Activated T-helper 1 cell treated with anti-CD3 and anti-CD28 coated beads, Interleukin-12 subunit alpha, Interleukin-12 subunit beta, Interleukin-2, Interleukin-4 antibody, amounts not matched to agents 30 ng/mL and 10 ng/mL and 1 ng/mL, durations not matched to agents 14 hours and 24 hours and 36 hours (primary cell): ENCODE data around the gene PRR14L. TPM values are rescaled to one million over a fixed set of nuclear protein-coding genes. Genes with fewer than 3 reads are reported as not detected.
A peak's percentile ranks its signal among the peaks of the same experiment; 100 is the strongest.
"Not testable (repeated sequence)": the region's sequence is repeated elsewhere in the genome, so short reads cannot be mapped to it uniquely, and the experiment has no call there.

Source experiments
- DNase-seq: peaks from one replicate; pipeline ENCODE4 v3.0.0; 2021; ENCODE audit warnings: low spot score
- H3K27ac Mint-ChIP-seq: one replicate; pipeline ENCODE4 v1.8.0; 2021; ENCODE audit warnings: mild to moderate bottlenecking, mixed read lengths
- H3K27me3 Mint-ChIP-seq: one replicate; pipeline ENCODE4 v1.8.0; 2022; ENCODE audit warnings: mild to moderate bottlenecking, moderate library complexity, mixed read lengths; ENCODE audit not compliant: insufficient read depth
- H3K36me3 Mint-ChIP-seq: one replicate; pipeline ENCODE4 v1.8.0; 2021; ENCODE audit warnings: low read depth, mixed read lengths
- H3K4me1 Mint-ChIP-seq: one replicate; pipeline ENCODE4 v1.8.0; 2021; ENCODE audit warnings: low read depth, mixed read lengths
- H3K4me3 Mint-ChIP-seq: one replicate; pipeline ENCODE4 v1.8.0; 2021; ENCODE audit warnings: mild to moderate bottlenecking, moderate library complexity, mixed read lengths
- H3K9me3 Mint-ChIP-seq: one replicate; pipeline ENCODE4 v1.8.0; 2021; ENCODE audit warnings: mixed read lengths
- intact Hi-C: fragments of 100-400 bp; cut with micrococcal nuclease; formaldehyde crosslinking; loops from one replicate; pipeline ENCODE4 v1.15.1; 2024
- total RNA-seq: library from RNA; stranded (reverse); gene quantifications from 2 replicates; pipeline ENCODE4 v1.2.3, GENCODE V29; 2022

The PRR14L gene
- total RNA-seq, result 65.2 and 69.6 TPM in 2 replicates

GRCh38 chr22:31749636-31750364 lies at the start of gene PRR14L:
PRR14L (minus strand) TSS chr22:31750132; CDS start chr22:31738860, 11,272 bp downstream.
- peak within 1 kb of the TSS; percentile 87 for H3K4me3 Mint-ChIP-seq
- no peaks in the 10 kb centered on the region for H3K9me3 Mint-ChIP-seq
- no peaks in the 10 kb centered on the region for H3K27me3 Mint-ChIP-seq
- DNase-seq, result peak; percentile 98
- H3K36me3 Mint-ChIP-seq, result peaks cover 7% of the 10 kb centered on the region
- peaks cover 49% of the 10 kb centered on the region for H3K4me1 Mint-ChIP-seq
- H3K27ac Mint-ChIP-seq, result peak within 1 kb of the TSS; percentile 97
- intact Hi-C loops, result loop anchor here (1.0 to 5.0 kb wide), 11 partner anchors 57 to 1157 kb away; partner anchors contain the start of genes DRG1, FBXO7, LIMK2 and PATZ1

DNA sequence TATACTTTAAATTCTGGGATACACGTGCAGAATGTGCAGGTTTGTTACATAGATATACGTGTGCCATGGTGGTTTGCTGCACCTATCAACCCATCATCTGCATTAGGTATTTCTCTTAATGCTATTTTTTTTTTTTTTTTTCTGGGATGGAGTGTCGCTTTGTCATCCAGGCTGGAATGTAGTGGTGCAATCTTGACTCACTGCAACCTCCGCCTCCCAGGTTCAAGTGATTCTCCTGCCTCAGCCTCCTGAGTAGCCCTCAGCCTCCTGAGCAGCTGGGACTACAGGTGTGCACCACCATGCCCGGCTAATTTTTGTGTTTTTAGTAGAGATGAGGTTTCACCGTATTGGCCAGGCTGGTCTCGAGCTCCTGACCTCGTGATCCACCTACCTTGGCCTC lies 49.4 kb upstream of the PRR14L start:
- H3K9me3 Mint-ChIP-seq, intact Hi-C loops, H3K4me1 Mint-ChIP-seq, H3K27me3 Mint-ChIP-seq, DNase-seq, H3K27ac Mint-ChIP-seq, H3K4me3 Mint-ChIP-seq: not testable (repeated sequence)
- H3K36me3 Mint-ChIP-seq, result peaks cover 23% of the 10 kb centered on the region

- DNase-seq, result no peak
- H3K4me3 Mint-ChIP-seq, result no peak overlapping the region
These were observed 40.3 kb upstream of the PRR14L start for GRCh38 chr22:31790240-31790639.

DNA sequence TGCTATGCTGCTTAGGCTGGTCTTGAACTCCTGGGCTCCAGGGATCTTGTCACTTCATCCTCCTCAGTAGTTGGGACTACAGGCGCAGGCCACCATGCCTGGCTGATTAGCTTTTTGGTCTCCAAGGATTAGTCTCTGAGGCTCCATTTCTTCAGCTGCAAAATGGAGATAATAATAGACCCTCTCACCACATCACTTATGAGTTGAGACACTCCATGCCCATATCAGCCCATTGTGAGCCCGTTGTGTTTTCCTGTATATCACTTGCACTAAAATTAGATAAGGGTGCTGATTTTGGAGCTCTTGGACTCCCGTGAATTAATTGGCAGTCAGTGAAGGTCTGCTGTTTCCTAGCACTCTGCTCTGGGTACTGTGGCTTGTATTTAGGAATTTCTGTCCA lies 39.9 kb upstream of the PRR14L start:
- Mint-ChIP-seq H3K27ac (no peak overlapping the region), H3K9me3 (no peaks in the 10 kb centered on the region), H3K27me3 (no peaks in the 10 kb centered on the region), H3K4me3 (no peak overlapping the region), H3K36me3 (peaks cover 12% of the 10 kb centered on the region), H3K4me1 (peaks cover 6% of the 10 kb centered on the region)
- intact Hi-C loops, result no loop called here
- DNase-seq, result no peak

More at GRCh38 chr22:31790240-31790639, 40.3 kb upstream of the PRR14L start:
- H3K4me1 Mint-ChIP-seq, result peaks cover 6% of the 10 kb centered on the region
- H3K27ac Mint-ChIP-seq, result no peak overlapping the region
- peaks cover 9% of the 10 kb centered on the region for H3K36me3 Mint-ChIP-seq
- no peaks in the 10 kb centered on the region for H3K9me3 Mint-ChIP-seq
- no peaks in the 10 kb centered on the region for H3K27me3 Mint-ChIP-seq
- intact Hi-C loops, result no loop called here

DNA sequence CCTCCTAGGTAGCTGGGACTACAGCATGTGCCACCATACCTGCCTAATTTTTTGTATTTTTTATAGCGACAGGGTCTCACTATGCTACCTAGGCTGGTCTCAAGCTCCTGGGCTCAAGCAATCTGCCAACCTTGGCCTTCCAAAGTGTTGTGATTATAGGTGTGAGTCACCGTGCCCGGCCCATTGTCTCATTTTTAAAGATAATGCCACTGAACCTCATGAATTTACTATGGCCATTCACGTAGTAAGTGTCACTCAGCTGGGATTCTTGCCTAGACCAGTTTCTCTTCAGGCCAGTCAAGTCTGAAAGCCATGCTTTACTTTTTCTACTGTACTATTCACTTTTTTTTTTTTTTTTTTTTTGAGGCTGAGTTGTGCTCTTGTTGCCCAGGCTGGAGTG lies 26.3 kb upstream of the PRR14L start:
- intact Hi-C loops, result no loop called here
- Mint-ChIP-seq H3K36me3 (peaks cover 25% of the 10 kb centered on the region), H3K27me3 (no peaks in the 10 kb centered on the region), H3K9me3 (no peaks in the 10 kb centered on the region), H3K27ac (no peak overlapping the region), H3K4me3 (no peak overlapping the region), H3K4me1 (no peaks in the 10 kb centered on the region)
- DNase-seq, result no peak

- no peaks in the 10 kb centered on the region for H3K4me1 Mint-ChIP-seq
- DNase-seq, result no peak
- H3K27me3 Mint-ChIP-seq, result no peaks in the 10 kb centered on the region
- H3K27ac Mint-ChIP-seq, result no peak overlapping the region
- H3K4me3 Mint-ChIP-seq, result no peak overlapping the region
- intact Hi-C loops, result no loop called here
- H3K9me3 Mint-ChIP-seq, result no peaks in the 10 kb centered on the region
- peaks cover 17% of the 10 kb centered on the region for H3K36me3 Mint-ChIP-seq
These were observed 23.5 kb upstream of the PRR14L start for GRCh38 chr22:31773416-31773815.

GRCh38 chr22:31768422-31769059 lies 18.6 kb upstream of the PRR14L start:
- intact Hi-C loops, result no loop called here
- no peak overlapping the region for H3K27ac Mint-ChIP-seq
- H3K4me1 Mint-ChIP-seq, result no peaks in the 10 kb centered on the region
- DNase-seq, result no peak
- H3K9me3 Mint-ChIP-seq, result no peaks in the 10 kb centered on the region
- H3K27me3 Mint-ChIP-seq, result no peaks in the 10 kb centered on the region
- peaks cover 22% of the 10 kb centered on the region for H3K36me3 Mint-ChIP-seq
- no peak overlapping the region for H3K4me3 Mint-ChIP-seq

DNA sequence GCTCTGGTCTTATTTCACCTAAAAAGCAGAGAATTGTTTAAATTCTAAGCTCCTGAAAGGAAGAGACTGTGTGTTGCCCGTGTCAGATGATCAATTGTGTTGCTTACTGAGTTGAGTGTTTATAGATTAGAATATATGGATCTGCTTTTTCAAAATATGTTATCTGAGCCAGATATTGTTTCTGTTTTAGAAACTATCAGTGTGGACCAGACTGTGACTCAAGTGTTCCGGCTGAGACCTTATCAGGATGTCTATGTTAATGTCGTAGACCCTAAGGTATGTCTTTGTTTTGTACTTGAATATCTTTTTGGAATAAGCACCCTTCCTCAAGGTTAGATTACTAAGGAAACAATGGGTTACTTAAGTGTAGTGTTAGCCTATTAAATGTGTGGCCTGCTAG lies 14.9 kb upstream of the PRR14L start:
- peaks cover 28% of the 10 kb centered on the region for H3K36me3 Mint-ChIP-seq

DNA sequence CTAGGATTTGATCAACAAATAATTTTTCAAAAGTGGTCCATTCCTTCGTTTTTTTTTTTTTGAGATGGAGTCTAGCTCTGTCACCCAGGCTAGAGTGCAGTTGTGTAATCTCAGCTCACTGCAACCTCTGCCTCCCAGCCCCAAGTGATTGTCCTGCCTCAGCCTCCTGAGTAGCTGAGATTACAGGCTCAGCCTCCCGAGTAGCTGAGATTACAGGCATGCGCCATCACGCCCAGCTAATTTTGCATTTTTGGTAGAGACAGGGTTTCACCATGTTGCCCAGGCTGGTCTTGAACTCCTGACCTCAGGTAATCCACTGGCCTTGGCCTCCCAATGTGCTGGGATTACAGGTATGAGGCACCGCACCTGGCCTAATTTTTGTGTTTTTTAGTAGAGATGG lies 8.9 kb upstream of the PRR14L start:
- H3K4me3 Mint-ChIP-seq, DNase-seq, intact Hi-C loops, H3K27me3 Mint-ChIP-seq, H3K9me3 Mint-ChIP-seq, H3K36me3 Mint-ChIP-seq, H3K27ac Mint-ChIP-seq: not testable (repeated sequence)
- peaks cover 16% of the 10 kb centered on the region for H3K4me1 Mint-ChIP-seq

More for the DNA sequence above, 14.9 kb upstream of the PRR14L start:
- H3K27me3 Mint-ChIP-seq, result no peaks in the 10 kb centered on the region
- no peaks in the 10 kb centered on the region for H3K9me3 Mint-ChIP-seq
- no peaks in the 10 kb centered on the region for H3K4me1 Mint-ChIP-seq
- intact Hi-C loops, result no loop called here
- no peak overlapping the region for H3K4me3 Mint-ChIP-seq
- H3K27ac Mint-ChIP-seq, result no peak overlapping the region
- no peak for DNase-seq

GRCh38 chr22:31757265-31757664 lies 7.3 kb upstream of the PRR14L start:
- Mint-ChIP-seq H3K4me3 (no peak overlapping the region), H3K36me3 (peaks cover 8% of the 10 kb centered on the region), H3K27me3 (no peaks in the 10 kb centered on the region), H3K4me1 (peaks cover 25% of the 10 kb centered on the region), H3K9me3 (no peaks in the 10 kb centered on the region), H3K27ac (no peak overlapping the region)
- intact Hi-C loops, result no loop called here
- no peak for DNase-seq

- Mint-ChIP-seq H3K36me3 (no peaks in the 10 kb centered on the region), H3K9me3 (no peaks in the 10 kb centered on the region), H3K4me1 (peaks cover 36% of the 10 kb centered on the region), H3K4me3 (peak overlapping the region; percentile 86), H3K27ac (peak overlapping the region; percentile 99), H3K27me3 (no peaks in the 10 kb centered on the region)
- no peak for DNase-seq
- intact Hi-C loops, result loop anchor here (1.0 to 5.0 kb wide), 7 partner anchors 63 to 1163 kb away; partner anchors contain the start of genes FBXO7, PATZ1, PES1 and SELENOM
These were observed 4.9 kb upstream of the PRR14L start for GRCh38 chr22:31754813-31755212.

GRCh38 chr22:31753634-31754501 lies 3.9 kb upstream of the PRR14L start, which contains the start of gene DEPDC5:
DEPDC5 (plus strand) TSS chr22:31754019; CDS start chr22:31754922, 903 bp downstream.
- intact Hi-C loops, result loop anchor here (1.0 to 5.0 kb wide), 9 partner anchors 62 to 1162 kb away; partner anchors contain the start of genes FBXO7, PATZ1, PES1 and PISD
- Mint-ChIP-seq H3K9me3 (no peaks in the 10 kb centered on the region), H3K27ac (peak within 1 kb of the TSS; percentile 99), H3K36me3 (no peaks in the 10 kb centered on the region), H3K4me1 (peaks cover 40% of the 10 kb centered on the region), H3K27me3 (no peaks in the 10 kb centered on the region), H3K4me3 (peak within 1 kb of the TSS; percentile 86)
- peak; percentile 98 for DNase-seq
